ENCODE data around the gene RNF225.

DNA sequence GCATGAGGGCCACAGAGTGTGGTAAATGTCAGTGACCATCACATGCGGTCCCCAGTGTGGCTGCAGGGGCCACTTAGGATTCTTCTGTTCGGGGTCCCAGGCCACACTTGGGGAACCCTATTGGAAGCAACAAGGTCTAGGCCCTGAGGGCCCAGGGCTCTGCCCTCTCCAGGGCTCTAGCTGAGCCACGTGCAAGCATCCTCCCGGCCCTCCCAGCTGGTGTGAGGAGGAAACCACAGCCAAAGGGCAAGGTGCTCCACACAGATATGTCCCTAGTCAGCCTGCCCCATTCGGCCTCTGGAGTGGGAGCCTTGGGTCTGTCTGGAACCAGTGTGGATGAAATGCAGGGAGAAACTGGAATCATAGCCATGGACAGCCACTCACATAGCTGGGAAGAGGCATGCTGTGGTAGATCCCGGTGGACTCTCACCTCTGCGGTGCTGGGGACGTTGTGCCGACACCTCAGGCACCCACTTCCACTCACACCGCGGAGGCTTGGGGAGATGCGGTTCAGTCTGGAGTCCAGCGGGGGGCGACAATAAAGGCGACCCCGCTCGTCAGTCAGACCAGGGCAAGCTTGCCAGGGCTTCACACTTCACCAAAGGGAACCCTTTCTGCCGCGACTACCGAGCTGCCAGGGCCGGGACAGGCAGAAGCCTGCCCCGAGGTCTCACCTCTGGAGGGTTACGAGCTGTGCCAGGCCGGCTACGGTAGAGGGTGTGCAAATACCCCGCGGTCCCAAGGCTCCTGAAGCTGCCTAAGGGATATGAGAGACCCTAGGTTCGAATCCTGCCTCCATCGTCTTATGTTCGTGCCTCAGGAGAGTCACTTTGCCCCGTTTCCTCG lies 28.6 kb upstream of the RNF225 start:
- TF ChIP-seq TAF1 (IDR thresholded peaks at IDR 0.05; ENCODE audit: borderline replicate concordance, low read depth, low read length), result no peak
- no peak for TF ChIP-seq CHD4 (IDR thresholded peaks at IDR 0.05)
- TF ChIP-seq NBN (IDR thresholded peaks at IDR 0.05), result no peak
- TF ChIP-seq SP1 (IDR thresholded peaks at IDR 0.05; ENCODE audit: low read depth, low read length), result no peak
